Natural killer cell (primary cell): ENCODE results near the gene DHRS1. TPM values are rescaled to one million over a fixed set of nuclear protein-coding genes. Genes with fewer than 3 reads are reported as not detected.
A peak's percentile ranks its signal among the peaks of the same experiment; 100 is the strongest.

ENCODE experiments used
- ATAC-seq, 3 donors: fragments of 150-1000 bp in 2 of 3; fragments of 200-7000 bp in 1 of 3; cut with Tn5 transposase; 1 replicate in 1 of 3; 2 replicates in 2 of 3; pipeline ENCODE4 v1.10.0; 2021; ENCODE audit warnings: mild to moderate bottlenecking in 2 of 3, moderate library complexity in 2 of 3
- DNase-seq, 2 donors: peaks; one replicate each; pipeline versions ENCODE4 v3.0.0 to v3.0.0-alpha.2; 2013 to 2021; ENCODE audit warnings: mixed read lengths in 1 of 2
- H3K27ac ChIP-seq: one replicate; pipeline ENCODE4 v1.5.1; 2013; ENCODE audit warnings: mild to moderate bottlenecking, low read length
- H3K27me3 ChIP-seq: one replicate; pipeline ENCODE4 v1.6.1; 2013; ENCODE audit warnings: low read length; ENCODE audit not compliant: control insufficient read depth, insufficient read depth
- H3K36me3 ChIP-seq: one replicate; pipeline ENCODE4 v1.6.1; 2013; ENCODE audit warnings: low read length; ENCODE audit not compliant: control insufficient read depth, insufficient read depth
- H3K4me1 ChIP-seq: one replicate; pipeline ENCODE4 v1.6.1; 2013; ENCODE audit warnings: low read length; ENCODE audit not compliant: control insufficient read depth, insufficient read depth
- H3K4me3 ChIP-seq: one replicate; pipeline ENCODE4 v1.5.1; 2013; ENCODE audit warnings: low read length
- H3K9me3 ChIP-seq: one replicate; pipeline ENCODE4 v1.6.1; 2013; ENCODE audit warnings: low read length; ENCODE audit not compliant: control insufficient read depth, insufficient read depth
- H3K27ac Mint-ChIP-seq, 2 donors: one replicate each; pipeline ENCODE4 v1.8.0; 2022; ENCODE audit warnings: mild to moderate bottlenecking in 2 of 2, mixed read lengths in 2 of 2, moderate library complexity in 1 of 2
- H3K27me3 Mint-ChIP-seq, 2 donors: one replicate each; pipeline ENCODE4 v1.8.0; 2022; ENCODE audit warnings: low read depth in 2 of 2, mixed read lengths in 2 of 2
- H3K36me3 Mint-ChIP-seq: one replicate; pipeline ENCODE4 v1.8.0; 2022; ENCODE audit warnings: mixed read lengths
- H3K4me1 Mint-ChIP-seq, 2 donors: one replicate each; pipeline ENCODE4 v1.8.0; 2022; ENCODE audit warnings: mixed read lengths in 2 of 2
- H3K4me3 Mint-ChIP-seq: one replicate; pipeline ENCODE4 v1.8.0; 2022; ENCODE audit warnings: mild to moderate bottlenecking, moderate library complexity, mixed read lengths
- H3K9me3 Mint-ChIP-seq, 2 donors: one replicate each; pipeline ENCODE4 v1.8.0; 2022; ENCODE audit warnings: mixed read lengths in 2 of 2
- WGBS: methylation state at CpG from one replicate; pipeline ENCODE4 v1.1.7; 2013; ENCODE audit warnings: missing lambda C conversion rate; ENCODE audit not compliant: insufficient coverage; 5-methylcytosine and 5-hydroxymethylcytosine counted together
- intact Hi-C: fragments of 100-400 bp; cut with micrococcal nuclease; formaldehyde crosslinking; loops from one replicate; pipeline ENCODE4 v1.14.2; 2022
- total RNA-seq, 4 donors: library from RNA; stranded (reverse); fragments of 120-200 nt in 1 of 4; gene quantifications; one replicate each; pipeline versions ENCODE4 v1.2.3 to v1.2.4, GENCODE V29; 2013 to 2022
- TF ChIP-seq, protein P1 (sequence below): fragments of 200-600 bp; IDR thresholded peaks from one replicate; pipeline ENCODE4 v1.8.0; 2022; ENCODE audit warnings: antibody characterized with exemption

The DHRS1 gene
- total RNA-seq, 3 donors from 2014 or later (not counting 1 experiment from before 2014, with no cell fraction given) = 39.8 to 59.0 (median 43.3) TPM

GRCh38 chr14:24343795-24344660 is 44.4 kb upstream of the DHRS1 start:
- Histone ChIP-seq H3K27ac (no peak overlapping the region), H3K36me3 (no peaks in the 10 kb centered on the region), H3K27me3 (peaks cover 2% of the 10 kb centered on the region), H3K4me3 (no peak overlapping the region), H3K4me1 (peaks cover 10% of the 10 kb centered on the region), H3K9me3 (no peaks in the 10 kb centered on the region)
- DNase-seq (no peak), ATAC-seq (no peak)
- WGBS = 89% methylated on average over 6 of the region's 7 CpGs
- Mint-ChIP-seq H3K36me3 (no peaks in the 10 kb centered on the region), H3K4me3 (no peak overlapping the region), H3K27ac (no peak overlapping the region), H3K27me3 (peaks cover 9 to 16% of the 10 kb centered on the region in 2 donors), H3K4me1 (peaks cover 11 to 12% of the 10 kb centered on the region in 2 donors), H3K9me3 (no peaks in the 10 kb centered on the region)
- TF ChIP-seq, protein P1, sequence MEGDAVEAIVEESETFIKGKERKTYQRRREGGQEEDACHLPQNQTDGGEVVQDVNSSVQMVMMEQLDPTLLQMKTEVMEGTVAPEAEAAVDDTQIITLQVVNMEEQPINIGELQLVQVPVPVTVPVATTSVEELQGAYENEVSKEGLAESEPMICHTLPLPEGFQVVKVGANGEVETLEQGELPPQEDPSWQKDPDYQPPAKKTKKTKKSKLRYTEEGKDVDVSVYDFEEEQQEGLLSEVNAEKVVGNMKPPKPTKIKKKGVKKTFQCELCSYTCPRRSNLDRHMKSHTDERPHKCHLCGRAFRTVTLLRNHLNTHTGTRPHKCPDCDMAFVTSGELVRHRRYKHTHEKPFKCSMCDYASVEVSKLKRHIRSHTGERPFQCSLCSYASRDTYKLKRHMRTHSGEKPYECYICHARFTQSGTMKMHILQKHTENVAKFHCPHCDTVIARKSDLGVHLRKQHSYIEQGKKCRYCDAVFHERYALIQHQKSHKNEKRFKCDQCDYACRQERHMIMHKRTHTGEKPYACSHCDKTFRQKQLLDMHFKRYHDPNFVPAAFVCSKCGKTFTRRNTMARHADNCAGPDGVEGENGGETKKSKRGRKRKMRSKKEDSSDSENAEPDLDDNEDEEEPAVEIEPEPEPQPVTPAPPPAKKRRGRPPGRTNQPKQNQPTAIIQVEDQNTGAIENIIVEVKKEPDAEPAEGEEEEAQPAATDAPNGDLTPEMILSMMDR = no peak
- intact Hi-C loops = no loop called here

GRCh38 chr14:24342889-24343288 is 43.3 kb upstream of the DHRS1 start:
- H3K36me3 Mint-ChIP-seq = no peaks in the 10 kb centered on the region

DNA sequence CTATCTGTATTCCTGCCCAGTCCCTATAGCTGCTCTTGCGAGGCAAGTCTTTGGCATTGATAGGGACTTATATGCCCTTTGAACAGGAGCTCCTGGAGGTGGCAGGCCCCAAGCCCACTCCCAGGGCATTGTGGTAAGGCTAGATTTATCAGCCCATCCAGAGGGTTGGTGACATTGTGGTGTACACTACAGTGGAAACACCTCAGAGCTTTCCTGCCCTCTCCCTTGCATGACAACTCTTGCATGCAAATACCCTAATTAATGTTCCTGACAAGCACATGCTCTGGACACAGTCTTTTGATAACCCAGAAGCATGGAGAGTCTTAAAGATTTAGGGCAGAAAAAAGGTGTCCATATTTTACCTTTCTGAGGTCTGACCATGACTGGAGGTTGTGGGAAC is 41.0 kb upstream of the DHRS1 start:
- no peak overlapping the region for H3K27ac ChIP-seq
- DNase-seq (no peak), ATAC-seq (no peak)
- peaks cover 18% of the 10 kb centered on the region for H3K36me3 ChIP-seq
- peaks cover 2% of the 10 kb centered on the region for H3K27me3 ChIP-seq
- WGBS = 93% methylated on average over 1 of the region's 1 CpG
- Mint-ChIP-seq H3K9me3 (no peaks in the 10 kb centered on the region), H3K36me3 (peaks cover 9% of the 10 kb centered on the region), H3K4me1 (peaks cover 24 to 32% of the 10 kb centered on the region in 2 donors), H3K27me3 (peaks cover 6 to 9% of the 10 kb centered on the region in 2 donors), H3K27ac (no peak overlapping the region), H3K4me3 (peak overlapping the region; percentile 17)
- H3K4me1 ChIP-seq = peaks cover 23% of the 10 kb centered on the region
- no peak overlapping the region for H3K4me3 ChIP-seq
- H3K9me3 ChIP-seq = no peaks in the 10 kb centered on the region
- TF ChIP-seq, protein P1 = no peak
- intact Hi-C loops = no loop called here

More at GRCh38 chr14:24342889-24343288, 43.3 kb upstream of the DHRS1 start:
- Mint-ChIP-seq H3K4me1 (peaks cover 17 to 23% of the 10 kb centered on the region in 2 donors), H3K4me3 (no peak overlapping the region), H3K27ac (no peak overlapping the region), H3K27me3 (peaks cover 6 to 9% of the 10 kb centered on the region in 2 donors), H3K9me3 (no peaks in the 10 kb centered on the region)
- Histone ChIP-seq H3K27ac (no peak overlapping the region), H3K4me1 (peaks cover 21% of the 10 kb centered on the region), H3K36me3 (peaks cover 2% of the 10 kb centered on the region), H3K9me3 (no peaks in the 10 kb centered on the region), H3K4me3 (no peak overlapping the region), H3K27me3 (peaks cover 2% of the 10 kb centered on the region)
- ATAC-seq = no peak
- 96% methylated on average over 3 of the region's 4 CpGs for WGBS
- no peak for DNase-seq
- TF ChIP-seq, protein P1 = no peak
- intact Hi-C loops = no loop called here
